ENCODE data around the gene MRPL43. TPM values are rescaled to one million over a fixed set of nuclear protein-coding genes. Genes with fewer than 3 reads are reported as not detected.

Gene MRPL43
- total and polyA plus RNA-seq, 12 donors = 43.8 to 123 (median 55.5) TPM

GRCh38 chr10:100962351-100963080 is 24.8 kb downstream of the MRPL43 start:
- DNase-seq = no peak
- TF ChIP-seq CTCF (IDR thresholded peaks at IDR 0.05) = no peak
- Histone ChIP-seq H3K36me3 (peaks cover 0 to 94% (median 38%) of the 10 kb centered on the region in 9 donors), H3K27me3 (no peaks in the 10 kb centered on the region), H3K9me3 (no peaks in the 10 kb centered on the region), H3K4me3 (no peak overlapping the region), H3K4me1 (no peaks in the 10 kb centered on the region), H3K27ac (no peak overlapping the region)
- intact Hi-C loops (cut with DNase I) = no loop called here
- 79 to 81% methylated on average over 4 of the region's 4 CpGs for WGBS, 2 donors
- no peak for ATAC-seq

GRCh38 chr10:100960251-100960650 is 27.0 kb downstream of the MRPL43 start:
- peaks cover 0 to 100% (median 54%) of the 10 kb centered on the region in 9 donors for H3K36me3 ChIP-seq
- no peak for TF ChIP-seq CTCF (IDR thresholded peaks at IDR 0.05)
- DNase-seq (no peak), ATAC-seq (no peak)
- intact Hi-C loops (cut with DNase I) = no loop called here
- H3K4me1 ChIP-seq = no peaks in the 10 kb centered on the region
- no peak overlapping the region for H3K4me3 ChIP-seq
- no peaks in the 10 kb centered on the region for H3K27me3 ChIP-seq
- H3K27ac ChIP-seq = no peak overlapping the region
- no peaks in the 10 kb centered on the region for H3K9me3 ChIP-seq

GRCh38 chr10:100948916-100949315 is 38.4 kb downstream of the MRPL43 start:
- 95 to 98% methylated on average over 3 of the region's 3 CpGs for WGBS, 2 donors
- ATAC-seq (no peak), DNase-seq (no peak)
- TF ChIP-seq CTCF (IDR thresholded peaks at IDR 0.05) = no peak
- peaks cover under 1 to 100% (median 93%) of the 10 kb centered on the region in 9 donors for H3K36me3 ChIP-seq
- no peak overlapping the region for H3K27ac ChIP-seq
- no peaks in the 10 kb centered on the region for H3K4me1 ChIP-seq
- H3K4me3 ChIP-seq = no peak overlapping the region
- H3K27me3 ChIP-seq = no peaks in the 10 kb centered on the region
- intact Hi-C loops (cut with DNase I) = no loop called here
- no peaks in the 10 kb centered on the region for H3K9me3 ChIP-seq

- Histone ChIP-seq H3K9me3 (no peaks in the 10 kb centered on the region), H3K27me3 (no peaks in the 10 kb centered on the region), H3K36me3 (peaks cover 3 to 100% (median 94%) of the 10 kb centered on the region in 9 donors), H3K4me1 (no peaks in the 10 kb centered on the region), H3K4me3 (no peak overlapping the region), H3K27ac (no peak overlapping the region)
- intact Hi-C loops (cut with DNase I) = no loop called here
- no peak for TF ChIP-seq CTCF (IDR thresholded peaks at IDR 0.05)
- no peak for DNase-seq
- ATAC-seq = no peak
Measured at GRCh38 chr10:100945754-100946153, 41.5 kb downstream of the MRPL43 start.

All from heart right ventricle (tissue), 16 donors.